ENCODE data around the gene PDE4B.

PDE4B gene

GRCh38 chr1:65791801-65792668, 660 bp upstream of the PDE4B start:
- DNase-seq (ENCODE audit: low spot score in 2 of 2): no peak
- no peaks in the 10 kb centered on the region for H3K4me1 Mint-ChIP-seq
- H3K4me3 Mint-ChIP-seq: no peak overlapping the region
- peaks cover 6% of the 10 kb centered on the region for H3K9me3 Mint-ChIP-seq
- no peak overlapping the region for H3K27ac Mint-ChIP-seq
- ATAC-seq: no peak
- no peaks in the 10 kb centered on the region for H3K36me3 Mint-ChIP-seq

DNA sequence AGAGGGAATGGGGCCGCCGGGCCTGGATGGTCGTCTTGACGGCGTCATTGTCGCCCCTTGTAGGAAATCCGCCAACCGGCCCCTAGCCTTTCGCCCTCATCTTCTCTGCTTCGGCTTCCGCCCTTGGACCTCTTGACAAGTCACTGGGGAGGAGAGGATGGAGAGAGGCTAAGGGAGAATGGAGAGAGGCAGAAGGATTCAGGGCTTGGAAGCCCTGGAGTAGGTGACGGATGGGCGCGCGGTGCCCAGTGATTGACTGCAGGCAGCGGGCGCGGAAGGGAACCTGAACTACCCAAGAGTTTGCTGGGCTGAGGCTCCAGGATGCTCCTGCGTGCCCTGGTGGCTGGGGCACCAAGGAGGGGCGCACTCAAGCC, 651 bp downstream of the PDE4B start:
- no peak for ATAC-seq
- DNase-seq (ENCODE audit: low spot score in 2 of 2): no peak
- Mint-ChIP-seq H3K4me3 (no peak overlapping the region), H3K9me3 (peaks cover 4% of the 10 kb centered on the region), H3K36me3 (no peaks in the 10 kb centered on the region), H3K4me1 (no peaks in the 10 kb centered on the region), H3K27ac (no peak overlapping the region)

- ATAC-seq (no peak), DNase-seq (ENCODE audit: low spot score in 2 of 2) (no peak)
- no peak overlapping the region for H3K4me3 Mint-ChIP-seq
- no peak overlapping the region for H3K27ac Mint-ChIP-seq
- H3K9me3 Mint-ChIP-seq: no peaks in the 10 kb centered on the region
- no peaks in the 10 kb centered on the region for H3K36me3 Mint-ChIP-seq
- no peaks in the 10 kb centered on the region for H3K4me1 Mint-ChIP-seq
Observed at GRCh38 chr1:65795311-65795710, 2.6 kb downstream of the PDE4B start.

- H3K4me3 Mint-ChIP-seq: no peak overlapping the region
- DNase-seq (ENCODE audit: low spot score in 2 of 2): no peak
- H3K36me3 Mint-ChIP-seq: no peaks in the 10 kb centered on the region
- ATAC-seq: no peak
- no peak overlapping the region for H3K27ac Mint-ChIP-seq
- no peaks in the 10 kb centered on the region for H3K9me3 Mint-ChIP-seq
- H3K4me1 Mint-ChIP-seq: no peaks in the 10 kb centered on the region
Observed at GRCh38 chr1:65799601-65800000, 6.9 kb downstream of the PDE4B start.

DNA sequence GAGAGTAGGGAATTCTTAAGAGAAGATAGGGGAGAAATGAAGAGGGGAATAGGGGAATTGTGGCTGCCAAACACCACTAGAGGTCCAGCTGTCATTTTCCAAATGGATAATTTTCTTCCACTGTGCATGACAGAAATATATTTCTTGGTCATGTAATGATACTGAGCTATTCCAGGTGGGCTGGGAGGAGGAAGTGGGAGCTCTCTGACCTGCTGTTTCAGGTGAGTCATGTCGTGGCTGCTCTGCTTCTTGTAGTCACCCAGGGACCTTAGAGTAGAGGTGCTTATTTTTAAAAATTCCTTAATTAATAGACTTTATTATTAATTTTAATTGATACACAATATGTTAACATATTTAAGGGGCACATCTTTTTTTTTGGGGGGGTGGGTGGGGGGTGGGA, 11.9 kb downstream of the PDE4B start:
- H3K27ac Mint-ChIP-seq: no peak overlapping the region
- no peaks in the 10 kb centered on the region for H3K36me3 Mint-ChIP-seq
- no peaks in the 10 kb centered on the region for H3K9me3 Mint-ChIP-seq
- ATAC-seq (no peak), DNase-seq (ENCODE audit: low spot score in 2 of 2) (no peak)
- H3K4me3 Mint-ChIP-seq: no peak overlapping the region
- no peaks in the 10 kb centered on the region for H3K4me1 Mint-ChIP-seq

GRCh38 chr1:65812065-65812464, 19.4 kb downstream of the PDE4B start:
- Mint-ChIP-seq H3K4me3 (no peak overlapping the region), H3K36me3 (no peaks in the 10 kb centered on the region), H3K9me3 (no peaks in the 10 kb centered on the region), H3K4me1 (peaks cover 9% of the 10 kb centered on the region), H3K27ac (no peak overlapping the region)
- DNase-seq (ENCODE audit: low spot score in 2 of 2) (peak; percentile 18 to 78), ATAC-seq (peak; percentile 99)

- ATAC-seq: no peak
- Mint-ChIP-seq H3K4me3 (no peak overlapping the region), H3K27ac (no peak overlapping the region), H3K36me3 (no peaks in the 10 kb centered on the region), H3K4me1 (peaks cover 9% of the 10 kb centered on the region), H3K9me3 (no peaks in the 10 kb centered on the region)
- DNase-seq (ENCODE audit: low spot score in 2 of 2): no peak
Observed at GRCh38 chr1:65813956-65814355, 21.3 kb downstream of the PDE4B start.

DNA sequence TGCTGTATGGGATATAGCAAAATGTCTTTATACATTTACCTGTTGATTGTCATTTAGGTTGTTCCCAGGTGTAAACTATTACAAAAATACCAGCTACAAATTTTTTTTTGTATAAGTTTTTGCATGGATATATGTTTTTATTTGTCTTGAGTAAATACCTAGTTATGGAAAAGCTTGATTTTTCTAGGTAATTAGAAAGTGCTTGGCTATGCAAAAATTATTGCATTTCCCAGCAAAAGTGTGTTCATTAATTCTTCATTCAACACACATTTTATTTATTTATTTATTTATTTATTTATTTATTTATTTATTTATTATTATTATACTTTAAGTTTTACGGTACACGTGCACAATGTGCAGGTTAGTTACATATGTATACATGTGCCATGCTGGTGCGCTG, 22.1 kb downstream of the PDE4B start:
- no peak for ATAC-seq
- no peak for DNase-seq (ENCODE audit: low spot score in 2 of 2)
- H3K4me1 Mint-ChIP-seq: peaks cover 9% of the 10 kb centered on the region
- H3K36me3 Mint-ChIP-seq: no peaks in the 10 kb centered on the region
- no peaks in the 10 kb centered on the region for H3K9me3 Mint-ChIP-seq
- H3K27ac Mint-ChIP-seq: no peak overlapping the region
- H3K4me3 Mint-ChIP-seq: no peak overlapping the region

- no peaks in the 10 kb centered on the region for H3K9me3 Mint-ChIP-seq
- H3K36me3 Mint-ChIP-seq: no peaks in the 10 kb centered on the region
- no peak for ATAC-seq
- H3K4me3 Mint-ChIP-seq: no peak overlapping the region
- DNase-seq (ENCODE audit: low spot score in 2 of 2): no peak
- peaks cover 2% of the 10 kb centered on the region for H3K4me1 Mint-ChIP-seq
- no peak overlapping the region for H3K27ac Mint-ChIP-seq
Observed at GRCh38 chr1:65817891-65818290, 25.2 kb downstream of the PDE4B start.

DNA sequence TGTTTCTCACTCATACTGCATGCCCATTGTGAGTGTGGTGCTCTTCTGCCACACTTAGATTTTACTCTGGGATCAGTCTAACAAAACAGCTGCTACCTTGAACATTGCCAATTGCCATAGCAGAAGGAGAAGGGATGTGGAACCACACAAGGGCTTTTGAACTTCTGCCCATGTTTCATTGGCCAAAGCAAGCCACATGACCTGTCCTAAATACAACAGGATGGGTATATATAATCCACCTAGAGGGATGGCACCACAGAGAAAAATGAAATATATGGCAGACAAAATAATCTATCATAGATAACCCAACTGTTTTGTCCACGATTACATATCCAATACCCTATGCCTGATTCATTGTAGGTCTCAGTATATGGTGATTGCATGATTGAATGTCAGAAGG, 26.3 kb downstream of the PDE4B start:
- Mint-ChIP-seq H3K36me3 (no peaks in the 10 kb centered on the region), H3K9me3 (no peaks in the 10 kb centered on the region), H3K4me1 (no peaks in the 10 kb centered on the region), H3K27ac (no peak overlapping the region), H3K4me3 (no peak overlapping the region)
- ATAC-seq (no peak), DNase-seq (ENCODE audit: low spot score in 2 of 2) (no peak)

DNA sequence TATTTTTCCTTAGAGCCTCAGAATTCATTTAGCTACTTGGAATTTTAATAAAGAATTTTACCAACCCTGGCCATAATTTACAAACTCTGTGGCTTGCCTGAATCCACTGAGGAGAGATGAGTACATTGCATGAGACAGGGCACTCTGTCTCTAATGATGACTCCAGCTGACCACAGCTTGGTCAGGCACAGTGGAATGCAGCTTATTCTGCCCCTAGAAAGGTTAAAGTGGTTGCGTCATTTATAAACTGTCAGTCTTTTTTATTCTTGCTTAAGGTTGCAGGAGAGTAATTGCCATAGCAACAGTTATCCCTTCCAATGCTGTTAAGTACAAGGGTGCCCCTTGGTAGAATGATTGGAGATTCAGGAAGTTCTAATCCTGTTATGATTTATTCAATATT, 28.3 kb downstream of the PDE4B start:
- DNase-seq (ENCODE audit: low spot score in 2 of 2) (no peak), ATAC-seq (no peak)
- Mint-ChIP-seq H3K36me3 (no peaks in the 10 kb centered on the region), H3K4me3 (no peak overlapping the region), H3K9me3 (no peaks in the 10 kb centered on the region), H3K27ac (no peak overlapping the region), H3K4me1 (no peaks in the 10 kb centered on the region)

- ATAC-seq: no peak
- Mint-ChIP-seq H3K9me3 (no peaks in the 10 kb centered on the region), H3K36me3 (no peaks in the 10 kb centered on the region), H3K4me1 (no peaks in the 10 kb centered on the region), H3K27ac (no peak overlapping the region), H3K4me3 (no peak overlapping the region)
- DNase-seq (ENCODE audit: low spot score in 2 of 2): no peak
Observed at GRCh38 chr1:65821386-65821785, 28.7 kb downstream of the PDE4B start.

DNA sequence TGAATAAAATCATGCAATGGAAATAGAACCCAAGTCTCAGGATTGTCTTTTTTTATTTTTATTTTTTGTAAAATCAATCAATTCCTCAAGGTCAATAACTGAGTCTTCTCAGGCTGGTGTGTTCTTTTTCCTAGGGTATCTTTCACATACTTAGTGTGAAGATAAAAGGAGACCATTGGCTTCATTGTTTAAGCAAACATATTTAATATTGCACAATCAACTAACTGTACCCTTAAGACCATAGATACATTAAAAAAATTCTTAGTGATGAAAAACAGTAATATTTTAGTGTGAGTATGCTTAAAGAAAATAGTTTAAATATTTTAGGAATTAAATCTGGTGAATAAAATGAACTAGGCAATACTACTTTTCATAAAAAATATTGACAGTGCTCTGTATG, 31.4 kb downstream of the PDE4B start:
- Mint-ChIP-seq H3K36me3 (no peaks in the 10 kb centered on the region), H3K27ac (no peak overlapping the region), H3K9me3 (no peaks in the 10 kb centered on the region), H3K4me3 (no peak overlapping the region), H3K4me1 (no peaks in the 10 kb centered on the region)
- DNase-seq (ENCODE audit: low spot score in 2 of 2) (no peak), ATAC-seq (no peak)

DNA sequence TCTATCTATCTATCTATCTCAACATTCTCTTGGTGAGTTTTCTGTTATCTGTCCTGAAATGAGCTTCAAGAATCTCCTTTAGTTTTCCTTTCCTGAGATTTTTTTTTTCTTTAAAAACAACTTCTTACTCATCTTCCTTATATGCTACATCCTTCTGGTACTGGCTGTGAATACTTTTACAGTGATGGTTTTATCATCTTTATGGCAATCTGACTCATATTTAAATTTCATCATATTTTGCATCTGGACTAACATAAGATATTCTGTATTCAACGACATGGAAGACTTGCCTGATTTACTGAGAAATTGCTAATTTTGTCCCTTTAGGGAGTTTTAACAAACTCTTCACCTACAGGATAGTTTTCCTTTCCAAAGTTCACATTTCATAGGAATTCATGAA, 33.0 kb downstream of the PDE4B start:
- Mint-ChIP-seq H3K27ac (no peak overlapping the region), H3K9me3 (no peaks in the 10 kb centered on the region), H3K4me1 (peaks cover 4% of the 10 kb centered on the region), H3K4me3 (no peak overlapping the region), H3K36me3 (no peaks in the 10 kb centered on the region)
- DNase-seq (ENCODE audit: low spot score in 2 of 2) (no peak), ATAC-seq (no peak)

GRCh38 chr1:65826782-65827181, 34.1 kb downstream of the PDE4B start:
- no peaks in the 10 kb centered on the region for H3K36me3 Mint-ChIP-seq
- DNase-seq (ENCODE audit: low spot score in 2 of 2): no peak
- H3K27ac Mint-ChIP-seq: no peak overlapping the region
- peaks cover 4% of the 10 kb centered on the region for H3K4me1 Mint-ChIP-seq
- no peak for ATAC-seq
- H3K9me3 Mint-ChIP-seq: no peaks in the 10 kb centered on the region
- no peak overlapping the region for H3K4me3 Mint-ChIP-seq

DNA sequence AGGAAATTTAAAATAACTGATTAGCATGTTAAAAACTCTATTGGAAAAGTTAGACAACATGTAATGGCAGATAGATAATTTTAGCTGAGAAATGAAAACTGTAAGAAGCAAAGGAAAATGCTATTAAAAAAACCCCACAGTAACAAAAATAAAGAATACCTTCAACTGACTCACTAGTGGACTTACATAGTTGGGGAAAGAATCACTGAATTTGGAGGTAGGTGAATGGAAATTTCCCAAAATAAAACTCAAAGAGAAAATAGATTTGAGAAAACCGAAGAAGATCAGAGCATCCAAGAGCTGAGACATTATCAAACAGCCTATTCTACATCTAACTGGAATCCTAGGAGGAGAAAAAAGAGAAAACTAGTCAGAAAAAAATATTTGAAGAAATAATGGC, 34.7 kb downstream of the PDE4B start:
- H3K27ac Mint-ChIP-seq: no peak overlapping the region
- H3K9me3 Mint-ChIP-seq: no peaks in the 10 kb centered on the region
- peaks cover 4% of the 10 kb centered on the region for H3K4me1 Mint-ChIP-seq
- H3K36me3 Mint-ChIP-seq: no peaks in the 10 kb centered on the region
- DNase-seq (ENCODE audit: low spot score in 2 of 2) (no peak), ATAC-seq (no peak)
- no peak overlapping the region for H3K4me3 Mint-ChIP-seq

DNA sequence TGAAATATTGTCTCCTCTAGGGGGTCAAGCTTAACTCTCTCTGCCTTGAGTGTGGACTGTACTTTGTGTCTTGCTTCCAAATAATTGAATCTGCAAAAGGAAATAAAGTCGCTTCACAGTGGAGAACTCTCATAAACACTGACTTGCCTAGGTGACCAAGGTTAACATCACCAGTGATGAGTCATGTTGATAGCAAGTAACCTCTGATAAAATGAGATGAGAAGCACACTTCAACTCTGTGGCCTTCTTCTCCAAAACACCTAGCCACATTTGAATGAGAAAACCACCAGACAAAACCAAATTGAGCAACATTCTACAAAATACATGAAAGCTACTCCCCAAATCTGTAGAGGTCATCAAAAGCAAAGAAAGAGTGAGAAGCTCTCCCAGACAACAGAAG, 37.6 kb downstream of the PDE4B start:
- H3K4me3 Mint-ChIP-seq: no peak overlapping the region
- peak; percentile 99 for ATAC-seq
- no peak for DNase-seq (ENCODE audit: low spot score in 2 of 2)
- no peaks in the 10 kb centered on the region for H3K36me3 Mint-ChIP-seq
- no peak overlapping the region for H3K27ac Mint-ChIP-seq
- H3K4me1 Mint-ChIP-seq: peaks cover 4% of the 10 kb centered on the region
- H3K9me3 Mint-ChIP-seq: no peaks in the 10 kb centered on the region

All from stimulated activated effector memory CD8-positive, alpha-beta T cell treated with anti-CD3 and anti-CD28 coated beads, Interleukin-12 subunit alpha, Interleukin-12 subunit beta, amount 100 ng/mL, for 72 hours (primary cell).